ENCODE results near the gene LRRC25.

DNA sequence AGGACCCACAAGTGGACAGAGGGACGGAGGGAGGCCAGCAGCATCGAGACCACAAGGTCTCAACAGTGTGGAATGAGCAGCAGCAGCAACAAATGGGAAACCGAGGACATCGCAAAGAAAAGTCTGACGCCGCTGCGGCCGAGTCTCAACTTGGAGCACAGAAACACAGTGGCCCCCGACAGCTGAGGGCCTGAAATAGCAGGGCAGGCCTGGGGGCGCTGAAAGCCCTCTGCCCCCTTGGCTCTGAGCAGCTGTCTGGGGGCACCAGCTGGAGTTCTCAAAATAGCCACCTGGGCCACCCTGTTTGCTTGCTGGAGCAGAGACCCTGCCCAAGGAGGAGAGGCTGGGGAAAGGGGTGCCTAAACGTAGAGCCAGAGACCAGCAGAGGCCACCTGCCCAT is 46.4 kb upstream of the LRRC25 start:
- no peak for TF ChIP-seq EZH2 (IDR thresholded peaks at IDR 0.05; ENCODE audit: low read length, missing control alignments)
- TF ChIP-seq, protein P1, sequence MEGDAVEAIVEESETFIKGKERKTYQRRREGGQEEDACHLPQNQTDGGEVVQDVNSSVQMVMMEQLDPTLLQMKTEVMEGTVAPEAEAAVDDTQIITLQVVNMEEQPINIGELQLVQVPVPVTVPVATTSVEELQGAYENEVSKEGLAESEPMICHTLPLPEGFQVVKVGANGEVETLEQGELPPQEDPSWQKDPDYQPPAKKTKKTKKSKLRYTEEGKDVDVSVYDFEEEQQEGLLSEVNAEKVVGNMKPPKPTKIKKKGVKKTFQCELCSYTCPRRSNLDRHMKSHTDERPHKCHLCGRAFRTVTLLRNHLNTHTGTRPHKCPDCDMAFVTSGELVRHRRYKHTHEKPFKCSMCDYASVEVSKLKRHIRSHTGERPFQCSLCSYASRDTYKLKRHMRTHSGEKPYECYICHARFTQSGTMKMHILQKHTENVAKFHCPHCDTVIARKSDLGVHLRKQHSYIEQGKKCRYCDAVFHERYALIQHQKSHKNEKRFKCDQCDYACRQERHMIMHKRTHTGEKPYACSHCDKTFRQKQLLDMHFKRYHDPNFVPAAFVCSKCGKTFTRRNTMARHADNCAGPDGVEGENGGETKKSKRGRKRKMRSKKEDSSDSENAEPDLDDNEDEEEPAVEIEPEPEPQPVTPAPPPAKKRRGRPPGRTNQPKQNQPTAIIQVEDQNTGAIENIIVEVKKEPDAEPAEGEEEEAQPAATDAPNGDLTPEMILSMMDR (conservative IDR thresholded peaks at IDR 0.05 in 1 of 2, IDR thresholded peaks at IDR 0.05 in 1 of 2; ENCODE audit: low read depth in 1 of 2, low read length in 2 of 2), result no peak
